GM23248 (cell line): ENCODE measurements around the gene KREMEN2.

Experiments used
- EZH2 ChIP-seq: fragments of 200-600 bp; sonication (generic); IDR thresholded peaks from 2 replicates; pipeline ENCODE4 v1.6.1; 2018; ENCODE audit warnings: antibody characterized with exemption, mild to moderate bottlenecking; ENCODE audit not compliant: insufficient read depth, poor library complexity, severe bottlenecking
- EZH2phosphoT487 ChIP-seq: fragments of 200-600 bp; sonication (generic); IDR thresholded peaks from 2 replicates; pipeline ENCODE4 v1.6.1; 2018; ENCODE audit warnings: antibody characterized with exemption, moderate library complexity, mild to moderate bottlenecking, low read depth; ENCODE audit not compliant: insufficient read depth

GRCh38 chr16:2946649-2947048, 17.4 kb upstream of the KREMEN2 start:
- no peak for TF ChIP-seq EZH2
- TF ChIP-seq EZH2phosphoT487, result no peak
